Renal cortical epithelial cell (primary cell): Measurements from ENCODE around the gene ACTMAP. TPM values are rescaled to one million over a fixed set of nuclear protein-coding genes. Genes with fewer than 3 reads are reported as not detected.
A peak's percentile ranks its signal among the peaks of the same experiment; 100 is the strongest.
"Not testable (repeated sequence)": the region's sequence is repeated elsewhere in the genome, so short reads cannot be mapped to it uniquely, and the experiment has no call there.

Source experiments
- DNase-seq: peaks from one replicate; pipeline ENCODE4 v3.0.0-alpha.2; 2011; ENCODE audit warnings: low read depth
- total RNA-seq: library from RNA; depleted of rRNA; stranded (reverse); fragments of >200 nt; gene quantifications from 2 replicates; pipeline ENCODE4 v1.2.3, GENCODE V29; 2014

The ACTMAP gene
- total RNA-seq, result 0.35 and 4.5 TPM in 2 replicates

- peak; percentile 98 for DNase-seq
Observed at GRCh38 chr19:40750058-40750873, at the start of gene ACTMAP. ACTMAP (minus strand) TSS chr19:40750477; CDS start chr19:40749803, 674 bp downstream.

DNA sequence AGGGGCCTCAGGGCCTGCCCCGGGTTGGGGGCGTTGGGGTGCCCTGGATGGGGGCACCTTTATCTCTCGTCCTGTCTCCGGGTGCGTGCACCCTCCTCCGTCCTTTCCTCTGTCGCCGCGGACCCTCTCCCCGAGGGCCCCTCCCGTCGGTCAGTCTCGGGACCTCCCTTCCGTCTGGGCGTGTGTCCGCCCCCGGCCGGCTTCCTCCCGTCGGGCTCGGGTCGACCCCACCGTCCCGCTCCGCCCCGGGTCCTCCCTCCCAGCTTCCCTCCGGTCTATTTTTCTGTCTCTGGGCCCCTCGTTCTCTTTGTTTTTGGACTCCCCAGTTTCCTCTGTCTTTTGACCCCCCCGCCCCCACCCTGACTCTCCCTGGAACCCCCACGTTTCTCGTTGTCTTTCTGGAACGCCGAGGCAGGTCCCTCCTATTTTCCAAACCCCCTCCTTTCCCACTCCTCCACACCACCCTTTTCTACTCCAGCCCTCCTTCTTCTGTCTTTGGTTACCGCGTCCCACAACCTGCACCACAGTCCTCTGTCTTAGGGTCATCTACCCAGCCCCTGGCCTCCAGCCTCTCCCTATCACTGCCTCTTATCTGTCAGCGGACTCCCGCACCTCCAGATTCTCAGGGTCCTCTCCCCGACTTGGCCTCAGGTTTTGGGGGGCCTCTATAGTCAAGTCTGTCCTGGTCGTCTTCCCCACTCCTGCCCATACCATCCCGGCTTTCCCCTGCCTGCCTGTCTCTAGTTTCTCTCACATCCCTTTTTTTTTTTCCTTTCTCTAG, 49.5 kb upstream of the ACTMAP start:
- DNase-seq, result no peak

DNA sequence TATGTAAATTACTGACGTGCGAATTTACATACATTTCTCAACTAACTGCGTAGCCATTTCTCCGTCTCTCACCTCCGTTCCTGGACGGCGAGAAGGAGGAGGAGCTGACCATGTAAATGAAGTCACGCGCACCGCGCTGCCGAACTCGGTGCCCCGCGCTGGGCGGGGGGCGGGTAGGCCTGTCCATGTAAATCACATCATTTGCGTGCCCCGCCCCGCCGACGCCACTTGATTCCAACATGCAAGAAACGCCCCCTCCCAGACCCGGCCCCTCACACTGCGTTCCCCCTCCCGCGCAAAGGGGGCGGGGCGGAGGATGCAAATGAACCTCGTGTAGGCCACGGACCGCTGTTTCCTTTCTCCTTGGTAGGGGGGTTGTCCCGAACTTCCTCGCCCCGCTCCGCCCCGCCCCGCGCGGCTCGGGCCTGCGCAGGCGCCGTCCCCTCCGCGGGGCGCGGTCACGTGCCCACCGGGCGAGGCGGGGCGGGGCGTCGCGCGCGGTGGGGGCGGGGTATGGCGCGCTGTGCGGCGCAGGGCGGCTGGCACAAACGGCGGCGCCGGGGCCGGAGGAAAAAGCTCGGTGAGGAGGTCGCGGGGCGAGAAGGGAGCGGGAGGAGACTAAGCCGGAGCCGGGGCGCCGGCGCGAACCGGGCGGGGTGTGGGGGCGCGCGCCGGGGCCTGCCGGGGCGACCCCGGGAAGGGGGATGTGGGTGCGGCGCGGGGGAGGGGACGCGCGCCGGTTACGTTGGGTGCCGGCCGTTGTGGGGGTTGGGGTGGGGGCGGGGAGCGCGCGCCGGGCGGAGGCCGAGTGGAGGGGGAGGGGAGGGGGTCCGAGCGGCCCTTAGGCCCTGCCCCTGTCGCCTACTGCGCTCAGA, 48.6 kb upstream of the ACTMAP start, which contains the start of gene EGLN2:
Gene EGLN2, plus strand, starts transcription at position 509 of the 875 bp plus-strand sequence. CDS start 1,382 bp downstream, outside the sequence.
- peak; percentile 96 for DNase-seq

DNA sequence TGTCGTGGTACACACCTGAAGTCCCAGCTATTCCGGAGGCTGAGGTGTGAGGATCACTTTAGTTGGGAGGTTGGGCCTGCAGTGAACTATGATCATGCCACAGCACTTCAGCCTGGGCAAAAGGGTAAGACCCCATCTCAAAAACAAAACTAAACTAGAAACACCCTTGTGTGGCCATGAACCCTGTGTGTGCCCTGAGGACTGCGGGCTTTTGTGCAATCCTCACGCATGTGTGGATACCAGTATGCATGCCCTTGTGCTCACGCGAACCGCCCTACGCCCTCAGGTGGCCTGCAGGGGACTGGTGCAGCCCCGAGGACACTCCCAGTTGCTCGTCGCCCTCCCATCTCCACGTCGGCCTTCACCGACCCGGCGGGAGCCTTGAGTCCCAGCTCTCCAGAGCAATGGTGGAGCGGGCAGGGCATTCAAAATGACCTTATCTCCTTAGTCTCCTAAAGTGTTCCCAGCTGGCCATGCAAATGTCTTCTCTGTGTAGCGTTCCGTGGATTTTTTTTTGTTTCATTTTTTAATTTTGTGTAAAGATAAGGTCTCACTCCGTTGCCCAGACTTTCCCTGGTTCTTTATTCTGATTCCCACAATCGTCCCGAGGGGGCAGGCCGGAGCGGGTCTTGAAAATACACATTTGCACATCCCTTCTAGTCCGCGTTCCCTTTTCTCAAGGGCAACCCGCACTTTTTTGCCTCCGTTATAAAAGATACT, 47.8 kb upstream of the ACTMAP start:
- DNase-seq, result peak; percentile 53

DNA sequence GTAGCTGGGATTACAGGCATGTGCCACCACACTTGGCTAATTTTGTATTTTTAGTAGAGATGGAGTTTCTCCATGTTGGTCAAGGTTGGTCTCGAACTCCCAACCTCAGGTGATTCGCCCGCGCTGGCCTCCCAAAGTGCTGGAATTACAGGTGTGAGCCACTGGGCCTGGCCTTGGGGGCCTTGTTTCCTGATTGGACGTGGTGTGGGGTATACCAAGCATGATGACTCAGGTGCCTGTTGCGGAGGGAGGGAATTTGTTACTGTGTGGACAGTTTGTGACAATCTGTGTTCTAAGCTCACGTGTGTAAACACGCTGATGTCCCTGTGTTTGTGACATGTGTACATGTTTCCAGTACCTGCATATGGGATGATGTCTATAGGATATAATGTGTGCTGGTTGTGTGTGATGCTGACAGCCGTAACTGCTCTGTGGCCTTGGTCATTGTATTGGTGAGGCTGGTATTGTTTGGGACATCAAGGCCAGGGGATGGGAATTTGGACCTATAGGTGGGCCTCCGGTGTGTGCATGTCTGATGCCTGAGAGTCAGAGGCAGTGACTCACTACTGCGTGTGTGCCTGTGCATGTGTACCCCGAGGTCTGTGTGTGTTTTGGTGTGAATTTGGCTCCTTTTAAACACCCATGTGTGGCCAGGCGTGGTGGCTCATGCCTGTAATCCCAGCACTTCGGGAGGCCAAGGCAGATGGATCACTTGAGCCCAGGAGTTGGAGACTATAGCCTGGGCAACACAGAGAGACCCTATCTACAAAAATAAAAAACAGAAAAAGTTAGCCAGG, 47.1 kb upstream of the ACTMAP start:
- no peak for DNase-seq

DNA sequence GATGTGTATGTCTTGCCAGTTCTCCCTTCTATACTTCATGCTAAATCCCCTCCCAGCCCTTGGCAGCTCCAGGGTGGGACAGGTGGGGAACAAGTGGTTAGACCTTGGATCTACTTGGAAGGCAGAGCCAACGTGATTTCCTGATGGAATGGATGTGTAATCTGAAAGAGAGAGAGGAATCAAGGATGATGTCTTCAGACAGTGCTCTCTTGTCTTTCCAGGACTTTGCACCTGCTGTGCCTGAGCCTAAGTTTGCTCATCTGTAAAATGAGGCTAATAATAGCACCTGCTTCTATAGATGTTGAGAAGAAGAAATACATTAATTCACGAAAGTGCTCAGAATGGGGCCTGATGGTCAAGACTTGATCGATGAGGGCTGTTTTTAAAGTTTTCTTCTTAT, 41.7 kb upstream of the ACTMAP start:
- DNase-seq, result no peak

DNA sequence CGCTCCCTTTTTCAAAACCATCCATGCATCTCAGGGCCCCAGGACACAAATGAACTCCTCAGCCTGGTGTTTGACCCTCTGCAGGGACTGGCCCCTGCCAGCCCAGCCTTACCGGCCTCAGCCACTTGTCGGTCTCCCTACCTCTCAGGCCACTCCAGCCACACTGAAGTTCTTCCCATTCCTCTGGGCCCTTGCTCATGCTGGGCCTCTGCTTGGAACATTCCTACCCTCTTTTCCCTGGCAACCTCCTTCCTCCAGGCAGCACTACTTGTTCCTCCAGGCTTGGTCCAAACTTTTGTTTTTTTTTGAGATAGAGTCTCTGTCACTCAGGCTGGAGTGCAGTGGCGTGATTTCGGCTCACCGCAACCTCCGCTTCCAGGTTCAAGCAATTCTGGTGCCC, 41.1 kb upstream of the ACTMAP start:
- DNase-seq, result no peak

GRCh38 chr19:40786060-40787037, 36.1 kb upstream of the ACTMAP start:
- DNase-seq, result no peak

- DNase-seq, result no peak
Observed at GRCh38 chr19:40785526-40785925, 35.2 kb upstream of the ACTMAP start.

DNA sequence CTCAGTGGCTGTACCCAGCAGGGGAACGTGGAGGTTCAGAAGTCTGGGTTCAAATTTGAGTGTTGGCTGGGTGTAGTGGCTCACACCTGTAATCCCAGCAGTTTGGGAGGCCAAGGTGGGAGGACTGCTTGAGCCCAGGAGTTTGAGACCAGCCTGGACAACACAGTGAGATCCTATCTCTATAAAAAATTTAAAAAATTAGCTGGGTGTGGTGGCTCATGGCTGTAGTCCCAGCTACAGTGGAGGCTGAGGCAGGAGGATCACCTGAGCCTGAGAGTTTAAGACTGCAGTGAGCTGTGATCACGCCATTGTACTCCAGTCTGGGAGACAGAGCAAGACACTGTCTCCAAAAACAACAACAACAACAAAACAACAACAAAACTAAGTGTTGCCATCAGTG, 33.9 kb upstream of the ACTMAP start:
- not testable (repeated sequence) for DNase-seq

DNA sequence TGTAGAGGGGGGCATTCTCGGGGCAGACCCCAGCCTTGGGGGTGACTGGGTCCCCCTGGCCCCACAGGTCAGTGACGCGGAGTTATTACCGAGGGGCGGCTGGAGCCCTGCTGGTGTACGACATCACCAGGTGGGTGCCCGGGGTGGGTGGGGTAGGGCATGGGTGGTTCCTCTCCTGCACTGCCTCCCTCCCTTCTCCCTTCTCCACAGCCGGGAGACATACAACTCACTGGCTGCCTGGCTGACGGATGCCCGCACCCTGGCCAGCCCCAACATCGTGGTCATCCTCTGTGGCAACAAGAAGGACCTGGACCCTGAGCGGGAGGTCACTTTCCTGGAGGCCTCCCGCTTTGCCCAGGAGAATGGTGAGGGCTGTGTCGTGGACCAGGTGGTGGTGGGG, 33.4 kb upstream of the ACTMAP start:
- no peak for DNase-seq

DNA sequence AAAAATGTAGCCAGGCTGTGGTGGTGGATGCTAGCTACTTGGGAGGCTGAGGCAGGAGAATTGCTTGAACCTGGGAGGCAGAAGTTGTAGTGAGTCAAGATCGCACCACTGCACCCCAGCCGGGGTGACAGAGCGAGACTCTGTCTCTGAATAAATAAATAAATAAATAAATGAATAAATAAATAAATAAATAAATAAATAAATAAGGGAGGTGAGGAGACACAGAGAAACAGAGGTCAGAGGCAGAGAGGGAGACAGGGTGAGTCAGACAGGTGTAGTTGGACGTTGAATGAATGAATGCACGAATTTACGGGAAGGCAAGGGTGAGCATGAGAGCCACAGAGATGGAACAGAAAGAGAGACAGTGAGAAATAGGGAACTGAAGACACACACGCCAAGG, 30.9 kb upstream of the ACTMAP start:
- DNase-seq, result no peak

DNA sequence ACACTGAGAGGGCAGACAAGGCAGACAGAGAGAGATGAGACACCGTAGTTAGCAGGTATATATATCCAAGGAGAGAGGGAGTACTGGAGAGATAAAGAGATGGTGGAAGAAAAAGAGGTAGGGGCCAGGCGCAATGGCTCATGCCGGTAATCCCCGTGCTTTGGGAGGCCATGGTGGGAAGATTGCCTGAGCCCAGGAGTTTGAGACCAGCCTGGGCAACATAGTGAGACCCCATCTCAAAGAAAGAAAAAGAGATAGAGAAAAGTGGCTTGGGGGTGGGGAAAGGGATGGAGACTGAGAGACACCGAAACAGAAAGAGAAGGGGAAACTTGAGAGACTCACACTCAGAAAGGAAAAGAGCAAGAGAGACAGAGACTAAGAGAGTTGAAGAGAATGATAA, 30.3 kb upstream of the ACTMAP start:
- DNase-seq, result no peak

GRCh38 chr19:40778706-40779284, 28.5 kb upstream of the ACTMAP start:
- DNase-seq, result peak; percentile 72

GRCh38 chr19:40777937-40778705, 27.8 kb upstream of the ACTMAP start, which contains the start of gene RAB4B:
RAB4B (plus strand) TSS chr19:40778247; CDS start chr19:40778376, 129 bp downstream.
- DNase-seq, result peak; percentile 99

DNA sequence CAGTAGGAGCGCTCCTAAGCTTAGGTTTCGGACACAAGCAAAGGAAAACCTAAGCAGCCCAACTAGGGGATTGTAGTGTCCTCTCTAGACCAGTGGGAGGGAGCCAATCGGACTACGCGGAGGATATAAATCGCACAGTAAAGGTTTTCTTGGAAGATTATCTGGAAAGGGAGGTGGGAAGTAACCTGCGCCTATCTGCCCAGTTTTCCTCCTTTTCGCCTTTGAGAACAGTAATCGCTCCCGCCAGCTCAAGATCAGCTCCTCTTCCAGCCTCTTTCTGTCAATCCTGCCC, 27.3 kb upstream of the ACTMAP start:
- no peak for DNase-seq

- peak; percentile 93 for DNase-seq
Observed at GRCh38 chr19:40776932-40777644, 26.8 kb upstream of the ACTMAP start.
